WI38 (cell line): ENCODE results near the gene ERGIC1.

Experiments
- H3K4me3 ChIP-seq: 2 replicates; pipeline ENCODE4 v1.5.1; 2011; ENCODE audit warnings: low read depth, mild to moderate bottlenecking, control low read depth, low read length
- TF ChIP-seq, protein P1 (sequence below): IDR thresholded peaks from 2 replicates; pipeline ENCODE4 v1.5.1; 2012; ENCODE audit warnings: low read depth, mild to moderate bottlenecking, control low read depth, low read length

ERGIC1 gene

DNA sequence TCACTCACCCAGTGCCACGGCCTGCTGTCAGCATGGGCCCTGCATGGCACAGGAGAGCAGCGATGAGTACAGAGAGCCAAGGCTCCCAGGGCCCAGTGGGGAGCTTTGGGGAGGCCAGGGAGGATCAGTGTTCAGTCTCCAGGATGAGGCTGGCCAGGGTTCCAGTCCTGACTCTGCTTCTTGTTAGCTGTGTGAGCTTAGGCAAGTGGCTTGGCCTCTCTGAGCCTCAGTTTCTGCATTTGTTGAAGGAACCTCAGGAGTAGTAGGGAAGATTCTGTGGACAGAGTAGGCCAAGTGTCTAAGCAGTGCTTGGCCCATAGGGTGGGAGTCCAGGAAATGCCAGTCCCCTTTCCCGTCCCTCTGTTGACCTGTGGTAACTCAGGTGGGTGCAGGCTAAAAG, 39.5 kb downstream of the ERGIC1 start:
- H3K4me3 ChIP-seq: no peak overlapping the region
- TF ChIP-seq, protein P1, sequence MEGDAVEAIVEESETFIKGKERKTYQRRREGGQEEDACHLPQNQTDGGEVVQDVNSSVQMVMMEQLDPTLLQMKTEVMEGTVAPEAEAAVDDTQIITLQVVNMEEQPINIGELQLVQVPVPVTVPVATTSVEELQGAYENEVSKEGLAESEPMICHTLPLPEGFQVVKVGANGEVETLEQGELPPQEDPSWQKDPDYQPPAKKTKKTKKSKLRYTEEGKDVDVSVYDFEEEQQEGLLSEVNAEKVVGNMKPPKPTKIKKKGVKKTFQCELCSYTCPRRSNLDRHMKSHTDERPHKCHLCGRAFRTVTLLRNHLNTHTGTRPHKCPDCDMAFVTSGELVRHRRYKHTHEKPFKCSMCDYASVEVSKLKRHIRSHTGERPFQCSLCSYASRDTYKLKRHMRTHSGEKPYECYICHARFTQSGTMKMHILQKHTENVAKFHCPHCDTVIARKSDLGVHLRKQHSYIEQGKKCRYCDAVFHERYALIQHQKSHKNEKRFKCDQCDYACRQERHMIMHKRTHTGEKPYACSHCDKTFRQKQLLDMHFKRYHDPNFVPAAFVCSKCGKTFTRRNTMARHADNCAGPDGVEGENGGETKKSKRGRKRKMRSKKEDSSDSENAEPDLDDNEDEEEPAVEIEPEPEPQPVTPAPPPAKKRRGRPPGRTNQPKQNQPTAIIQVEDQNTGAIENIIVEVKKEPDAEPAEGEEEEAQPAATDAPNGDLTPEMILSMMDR: no peak

DNA sequence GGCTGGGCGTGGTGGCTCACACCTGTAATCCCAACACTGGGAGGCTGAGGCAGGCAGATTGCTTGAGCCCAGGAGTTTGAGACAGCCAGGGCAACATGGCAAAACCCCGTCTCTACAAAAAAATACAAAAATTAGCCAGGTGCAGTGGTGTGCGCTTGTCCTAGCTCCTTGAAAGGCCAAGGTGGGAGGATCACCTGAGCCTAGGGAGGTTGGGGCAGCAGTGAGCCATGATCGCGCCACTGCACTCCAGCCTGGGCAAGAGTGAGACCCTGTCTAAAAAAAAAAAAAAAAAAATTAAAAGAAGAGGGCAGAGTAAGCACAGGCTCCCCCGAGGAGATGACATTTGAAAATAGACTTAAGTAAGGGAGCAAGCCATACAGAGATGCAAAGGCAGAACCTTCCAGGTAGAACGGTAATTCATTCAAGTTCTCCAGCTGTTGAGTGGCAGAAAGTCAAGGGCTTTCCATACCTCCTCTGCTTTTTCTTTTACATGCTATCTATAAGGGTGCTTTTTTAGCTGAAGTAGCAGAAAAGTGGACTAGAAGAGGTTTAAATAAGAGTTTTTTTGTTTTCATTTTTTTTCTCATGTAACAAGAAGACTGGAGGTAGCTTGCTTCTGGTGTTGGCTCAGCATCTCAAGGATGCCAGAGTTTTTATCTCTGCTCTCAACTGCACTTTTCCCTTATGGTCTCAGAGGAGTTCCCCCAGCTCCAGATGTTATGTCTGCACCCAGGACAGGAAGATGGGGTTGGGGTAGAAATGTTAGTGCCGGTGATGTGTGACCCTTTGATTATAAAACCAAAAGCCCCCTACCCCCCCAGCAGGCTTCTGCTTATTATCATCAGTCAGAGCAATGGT, 40.8 kb downstream of the ERGIC1 start:
- TF ChIP-seq, protein P1: no peak

DNA sequence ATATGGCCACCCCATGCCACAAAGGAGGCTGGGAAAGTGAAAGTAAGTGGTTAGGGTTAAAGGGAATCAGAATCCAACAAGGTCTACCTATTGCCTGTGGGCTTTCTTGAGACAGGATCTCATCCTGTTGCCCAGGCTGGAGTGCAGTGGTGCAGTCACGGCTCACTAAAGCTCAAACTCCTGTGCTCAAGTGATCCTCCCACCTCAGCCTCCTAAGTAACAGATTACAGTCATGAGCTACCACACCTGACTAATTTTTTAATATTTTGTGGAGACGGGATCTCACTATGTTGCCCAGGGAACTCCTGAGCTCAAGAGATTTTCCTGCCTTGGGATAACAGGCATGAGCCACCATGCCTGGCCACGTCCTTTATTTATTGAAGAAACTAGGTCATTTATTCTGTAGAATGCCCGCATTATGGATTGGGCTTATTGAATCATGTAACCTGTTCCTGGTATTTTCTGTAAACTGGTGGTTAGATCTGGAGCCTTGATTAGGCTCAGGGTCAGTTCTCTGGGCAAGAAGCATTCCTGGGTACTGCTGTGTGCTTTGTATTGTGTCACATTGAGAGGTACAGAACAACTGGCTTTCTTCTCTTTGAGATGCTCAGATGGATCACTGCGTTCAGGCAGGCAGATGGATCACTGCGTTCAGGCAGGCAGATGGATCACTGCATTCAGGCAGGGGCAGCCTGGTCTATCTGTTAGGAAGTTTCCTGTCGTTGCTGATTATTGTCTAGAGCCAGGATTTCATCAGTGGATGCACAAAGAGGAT, 41.6 kb downstream of the ERGIC1 start:
- TF ChIP-seq, protein P1: no peak
- H3K4me3 ChIP-seq: no peak overlapping the region

More for the DNA sequence above, 40.8 kb downstream of the ERGIC1 start:
- H3K4me3 ChIP-seq: no peak overlapping the region

DNA sequence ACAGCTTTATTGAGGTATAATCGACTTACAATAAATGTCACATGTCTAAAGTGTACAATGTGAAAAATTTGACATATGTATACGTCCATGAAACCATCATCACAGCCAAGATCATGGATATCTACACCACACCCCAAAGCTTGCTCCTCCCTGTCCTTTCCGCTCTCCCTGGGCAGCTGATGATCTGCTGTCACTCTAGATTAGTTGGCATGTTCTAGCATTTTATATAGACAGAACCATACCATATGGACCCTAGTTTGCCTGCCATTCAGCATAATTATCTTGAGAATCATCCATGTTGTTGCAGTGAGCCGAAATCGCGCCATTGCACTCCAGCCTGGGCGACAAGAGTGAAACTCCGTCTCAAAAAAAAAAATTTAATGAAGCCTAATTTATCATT, 42.5 kb downstream of the ERGIC1 start:
- TF ChIP-seq, protein P1: no peak
- H3K4me3 ChIP-seq: no peak overlapping the region

DNA sequence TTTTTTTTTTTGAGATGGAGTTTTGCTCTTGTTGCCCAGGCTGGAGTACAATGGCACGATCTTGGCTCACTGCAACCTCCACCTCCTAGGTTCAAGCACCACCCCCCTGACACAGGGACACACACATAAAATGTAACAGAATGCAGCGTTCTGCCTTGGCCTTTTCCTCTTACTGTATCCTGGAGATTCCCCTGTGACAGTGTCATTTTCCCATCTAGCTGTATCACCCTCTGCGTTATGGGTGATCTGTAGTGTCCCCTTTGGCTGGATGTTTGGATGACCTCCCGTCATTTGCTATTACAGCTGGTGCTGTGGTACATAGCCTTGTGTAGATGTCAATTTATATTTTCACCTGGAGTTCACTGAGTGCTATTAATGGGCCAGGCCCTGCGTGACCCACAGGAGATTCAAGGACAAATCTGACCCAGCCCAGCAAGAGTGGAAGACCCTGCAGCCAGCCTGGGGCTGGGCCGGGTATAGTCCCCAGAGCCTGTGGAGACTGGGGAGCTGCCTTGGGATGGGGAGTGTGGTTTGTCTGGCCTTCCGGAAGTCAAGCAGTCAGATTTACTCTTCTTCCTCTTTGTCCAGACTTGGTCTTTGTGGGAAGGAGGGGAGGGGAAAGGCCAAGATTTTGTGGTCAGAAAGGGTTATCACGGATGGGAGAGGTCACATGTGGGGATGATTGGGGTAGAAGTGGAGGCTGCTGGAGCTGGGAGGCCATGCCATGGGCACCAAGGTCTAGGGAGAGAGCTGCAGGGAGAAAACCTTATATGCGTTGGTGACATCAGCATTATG, 43.6 kb downstream of the ERGIC1 start:
- no peak overlapping the region for H3K4me3 ChIP-seq

DNA sequence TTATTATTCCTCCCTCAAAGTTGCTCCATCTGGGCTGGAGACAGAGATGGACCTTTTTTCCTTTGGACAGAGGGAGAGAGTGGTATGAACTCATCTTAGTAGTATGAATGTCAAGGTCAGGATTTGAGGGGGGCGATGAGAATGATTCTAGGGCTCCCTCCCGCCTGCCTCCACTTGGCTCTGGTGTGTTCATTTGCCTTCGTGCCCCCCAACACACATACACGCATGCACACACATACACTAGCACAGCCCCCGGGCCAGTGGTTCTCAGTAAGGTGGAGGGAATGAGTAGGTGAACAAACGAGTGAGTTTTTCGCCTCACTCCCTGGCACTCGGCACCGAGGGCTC, 44.5 kb downstream of the ERGIC1 start:
- no peak overlapping the region for H3K4me3 ChIP-seq

More for the DNA sequence above, 43.6 kb downstream of the ERGIC1 start:
- TF ChIP-seq, protein P1: no peak

More for the DNA sequence above, 44.5 kb downstream of the ERGIC1 start:
- TF ChIP-seq, protein P1: no peak
